Nephron (organoid): ENCODE data around the gene PTF1A.
A peak's percentile ranks its signal among the peaks of the same experiment; 100 is the strongest.

Experiments
- H3K27ac Mint-ChIP-seq, 3 experiments: 2 replicates each; pipeline ENCODE4 v1.8.0; 2020; ENCODE audit warnings: mixed read lengths in 3 of 3, mild to moderate bottlenecking in 2 of 3, moderate library complexity in 1 of 3
- H3K27me3 Mint-ChIP-seq: 2 replicates; pipeline ENCODE4 v1.8.0; 2021; ENCODE audit warnings: low read depth, mild to moderate bottlenecking, moderate library complexity, mixed read lengths
- H3K36me3 Mint-ChIP-seq: 2 replicates; pipeline ENCODE4 v1.8.0; 2020; ENCODE audit warnings: low read depth, mixed read lengths
- H3K4me1 Mint-ChIP-seq: 2 replicates; pipeline ENCODE4 v1.8.0; 2020; ENCODE audit warnings: mixed read lengths
- H3K4me3 Mint-ChIP-seq, 3 experiments: 2 replicates each; pipeline ENCODE4 v1.8.0; 2020; ENCODE audit warnings: mild to moderate bottlenecking in 3 of 3, mixed read lengths in 3 of 3, moderate library complexity in 2 of 3
- H3K9me3 Mint-ChIP-seq: 2 replicates; pipeline ENCODE4 v1.8.0; 2020; ENCODE audit warnings: mixed read lengths
- CTCF ChIP-seq, 3 experiments: fragments of 200-600 bp; sonication (generic); IDR thresholded peaks; one replicate each; pipeline ENCODE4 v1.5.0; 2021; ENCODE audit warnings: antibody characterized with exemption in 3 of 3; ENCODE audit not compliant: unreplicated experiment in 3 of 3

The PTF1A gene

DNA sequence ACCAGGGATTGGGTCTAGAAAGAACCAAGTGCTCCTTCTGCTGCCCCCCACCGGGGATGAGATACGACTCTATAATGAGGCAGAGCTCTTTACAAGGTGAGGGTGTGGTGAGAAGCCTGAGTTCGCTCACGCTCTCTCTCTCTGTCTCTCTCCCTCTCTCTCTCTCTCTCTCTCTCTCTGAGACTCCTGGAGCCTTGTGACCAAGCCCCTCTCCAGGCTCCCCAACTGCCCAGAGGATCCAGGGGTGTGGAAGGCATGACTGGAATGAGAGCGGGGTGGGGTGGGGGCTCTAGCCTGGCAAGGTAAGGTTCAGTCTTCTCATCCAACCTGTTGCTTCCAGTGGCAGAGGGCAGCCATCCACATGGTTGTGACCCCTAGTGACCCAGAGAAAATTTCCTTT is 3.1 kb upstream of the PTF1A start:
- H3K36me3 Mint-ChIP-seq = no peaks in the 10 kb centered on the region
- no peak overlapping the region for H3K4me3 Mint-ChIP-seq
- no peaks in the 10 kb centered on the region for H3K4me1 Mint-ChIP-seq
- peaks cover 97% of the 10 kb centered on the region for H3K27me3 Mint-ChIP-seq
- no peak overlapping the region for H3K27ac Mint-ChIP-seq
- H3K9me3 Mint-ChIP-seq = peaks cover 5% of the 10 kb centered on the region
- no peak for TF ChIP-seq CTCF (IDR thresholded peaks at IDR 0.05; ENCODE audit: unreplicated experiment in 3 of 3)

DNA sequence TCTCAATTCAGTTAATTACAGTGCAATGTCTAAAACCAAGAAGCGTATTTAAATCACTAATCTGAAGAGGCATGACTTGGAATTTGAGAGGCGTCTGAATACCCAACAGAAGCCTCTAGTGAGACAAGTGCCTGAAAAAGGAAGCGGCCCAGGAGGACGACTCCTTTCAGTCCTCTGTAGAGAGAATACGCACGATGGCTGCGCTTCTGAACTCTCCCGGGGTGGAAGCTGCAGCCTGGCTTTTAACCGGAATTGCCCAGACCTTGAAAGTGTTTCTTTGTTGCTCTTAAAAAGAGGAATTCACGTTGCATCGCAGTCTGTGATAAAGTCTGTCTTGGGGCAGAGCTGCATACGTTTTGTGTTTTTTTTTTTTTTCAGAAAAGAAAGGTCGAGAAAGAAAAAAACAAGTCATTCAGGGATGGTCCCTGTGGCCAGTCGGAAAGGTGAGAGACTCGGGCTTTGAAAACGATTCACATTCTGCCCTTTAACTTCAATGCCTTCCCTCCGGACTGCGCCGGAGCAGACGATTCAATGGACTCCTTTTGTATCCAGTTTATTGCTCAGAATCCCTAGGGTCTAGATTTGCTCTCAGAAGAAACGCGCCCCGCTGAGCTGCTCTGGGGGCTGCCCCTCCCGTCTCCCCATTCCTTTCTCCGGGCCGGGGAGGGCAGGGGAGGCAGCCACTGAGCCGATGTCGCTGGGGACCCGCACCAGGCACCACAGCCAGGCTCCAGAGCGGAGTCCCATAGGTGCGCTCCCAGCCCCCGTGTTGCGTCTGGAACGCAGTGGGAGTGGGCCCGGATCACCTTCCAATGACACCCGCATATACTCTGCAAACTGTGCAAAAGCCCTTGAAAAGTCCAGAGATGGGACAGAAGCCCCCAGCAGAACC is 994 bp upstream of the PTF1A start:
- no peaks in the 10 kb centered on the region for H3K36me3 Mint-ChIP-seq
- no peak overlapping the region for H3K27ac Mint-ChIP-seq
- peak overlapping the region; percentile 55 to 63 (median 60) for H3K4me3 Mint-ChIP-seq
- peaks cover 97% of the 10 kb centered on the region for H3K27me3 Mint-ChIP-seq
- peaks cover 6% of the 10 kb centered on the region for H3K4me1 Mint-ChIP-seq
- TF ChIP-seq CTCF (IDR thresholded peaks at IDR 0.05; ENCODE audit: unreplicated experiment in 3 of 3) = no peak
- peaks cover 5% of the 10 kb centered on the region for H3K9me3 Mint-ChIP-seq

DNA sequence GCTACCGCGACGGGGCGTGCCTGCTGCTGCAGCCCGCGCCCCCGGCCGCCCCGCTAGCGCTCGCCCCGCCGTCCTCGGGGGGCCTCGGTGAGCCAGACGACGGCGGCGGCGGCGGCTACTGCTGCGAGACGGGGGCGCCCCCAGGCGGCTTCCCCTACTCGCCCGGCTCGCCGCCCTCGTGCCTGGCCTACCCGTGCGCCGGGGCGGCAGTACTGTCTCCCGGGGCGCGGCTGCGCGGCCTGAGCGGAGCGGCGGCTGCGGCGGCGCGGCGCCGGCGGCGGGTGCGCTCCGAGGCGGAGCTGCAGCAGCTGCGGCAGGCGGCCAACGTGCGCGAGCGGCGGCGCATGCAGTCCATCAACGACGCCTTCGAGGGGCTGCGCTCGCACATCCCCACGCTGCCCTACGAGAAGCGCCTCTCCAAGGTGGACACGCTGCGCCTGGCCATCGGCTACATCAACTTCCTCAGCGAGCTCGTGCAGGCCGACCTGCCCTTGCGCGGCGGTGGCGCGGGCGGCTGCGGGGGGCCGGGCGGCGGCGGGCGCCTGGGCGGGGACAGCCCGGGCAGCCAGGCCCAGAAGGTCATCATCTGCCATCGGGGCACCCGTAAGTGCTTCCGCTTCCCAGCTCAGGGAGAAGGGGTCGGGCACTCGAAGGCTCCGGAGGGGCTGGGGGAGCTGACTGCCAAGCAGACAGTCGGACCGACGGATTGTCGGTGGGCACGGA is 761 bp downstream of the PTF1A start:
- TF ChIP-seq CTCF (IDR thresholded peaks at IDR 0.05; ENCODE audit: unreplicated experiment in 3 of 3) = no peak
- peaks cover 5% of the 10 kb centered on the region for H3K9me3 Mint-ChIP-seq
- H3K36me3 Mint-ChIP-seq = no peaks in the 10 kb centered on the region
- H3K4me3 Mint-ChIP-seq = peak overlapping the region; percentile 68 to 76 (median 70)
- no peak overlapping the region for H3K27ac Mint-ChIP-seq
- peaks cover 6% of the 10 kb centered on the region for H3K4me1 Mint-ChIP-seq
- peaks cover 97% of the 10 kb centered on the region for H3K27me3 Mint-ChIP-seq

- no peaks in the 10 kb centered on the region for H3K36me3 Mint-ChIP-seq
- peaks cover 6% of the 10 kb centered on the region for H3K4me1 Mint-ChIP-seq
- H3K9me3 Mint-ChIP-seq = peaks cover 5% of the 10 kb centered on the region
- TF ChIP-seq CTCF (IDR thresholded peaks at IDR 0.05; ENCODE audit: unreplicated experiment in 3 of 3) = no peak
- H3K27me3 Mint-ChIP-seq = peaks cover 97% of the 10 kb centered on the region
- H3K4me3 Mint-ChIP-seq = peak overlapping the region; percentile 53 to 75 (median 53)
- H3K27ac Mint-ChIP-seq = no peak overlapping the region
Observed at GRCh38 chr10:23193435-23194074, 1.4 kb downstream of the PTF1A start.

GRCh38 chr10:23194471-23194965 is 2.4 kb downstream of the PTF1A start:
- Mint-ChIP-seq H3K27me3 (peaks cover 97% of the 10 kb centered on the region), H3K36me3 (no peaks in the 10 kb centered on the region), H3K9me3 (peaks cover 5% of the 10 kb centered on the region), H3K27ac (no peak overlapping the region), H3K4me3 (no peak overlapping the region), H3K4me1 (peaks cover 6% of the 10 kb centered on the region)
- no peak for TF ChIP-seq CTCF (IDR thresholded peaks at IDR 0.05; ENCODE audit: unreplicated experiment in 3 of 3)
